CD4-positive, CD25-positive, alpha-beta regulatory T cell (primary cell): ENCODE data around the gene LAMB1. TPM values are rescaled to one million over a fixed set of nuclear protein-coding genes. Genes with fewer than 3 reads are reported as not detected.

Experiments used
- ATAC-seq, 2 donors: fragments of 150-1000 bp; cut with Tn5 transposase; one replicate each; pipeline ENCODE4 v1.10.0; 2021; ENCODE audit warnings: low read depth in 2 of 2, moderate number of reproducible peaks in 2 of 2, moderate library complexity in 1 of 2
- DNase-seq, 3 donors: peaks; one replicate each; pipeline versions ENCODE4 v3.0.0 to v3.0.0-alpha.2; 2012 to 2022; ENCODE audit warnings: mixed read lengths in 1 of 3
- H3K27ac ChIP-seq: one replicate; pipeline ENCODE4 v1.7.0; 2013; ENCODE audit warnings: mild to moderate bottlenecking, low read length; ENCODE audit not compliant: insufficient read depth, poor library complexity, severe bottlenecking
- H3K27me3 ChIP-seq: one replicate; pipeline ENCODE4 v1.7.0; 2013; ENCODE audit warnings: low read length; ENCODE audit not compliant: control insufficient read depth, insufficient read depth
- H3K36me3 ChIP-seq: one replicate; pipeline ENCODE4 v1.7.0; 2013; ENCODE audit warnings: mild to moderate bottlenecking, low read length, moderate library complexity; ENCODE audit not compliant: control insufficient read depth, insufficient read depth
- H3K4me1 ChIP-seq: 2 replicates; pipeline ENCODE4 v1.7.0; 2013; ENCODE audit warnings: mild to moderate bottlenecking, low read length; ENCODE audit not compliant: insufficient read depth, control insufficient read depth, poor library complexity, severe bottlenecking
- H3K4me3 ChIP-seq: one replicate; pipeline ENCODE4 v1.7.0; 2013; ENCODE audit warnings: low read depth, mild to moderate bottlenecking, low read length, moderate library complexity
- H3K9me3 ChIP-seq, 2 experiments: 1 replicate in 1 of 2; 2 replicates in 1 of 2; pipeline ENCODE4 v1.7.0; 2013; ENCODE audit warnings: low read length in 2 of 2, mild to moderate bottlenecking in 1 of 2, moderate library complexity in 1 of 2; ENCODE audit not compliant: control insufficient read depth in 2 of 2
- H3K27ac Mint-ChIP-seq, 3 donors: one replicate each; pipeline ENCODE4 v1.8.0; 2020 to 2022; ENCODE audit warnings: mild to moderate bottlenecking in 3 of 3, mixed read lengths in 3 of 3, moderate library complexity in 2 of 3
- H3K27me3 Mint-ChIP-seq: one replicate; pipeline ENCODE4 v1.8.0; 2022; ENCODE audit warnings: mild to moderate bottlenecking, mixed read lengths
- H3K36me3 Mint-ChIP-seq: one replicate; pipeline ENCODE4 v1.8.0; 2020; ENCODE audit warnings: mixed read lengths
- H3K4me1 Mint-ChIP-seq, 4 donors: one replicate each; pipeline ENCODE4 v1.8.0; 2020 to 2022; ENCODE audit warnings: mixed read lengths in 4 of 4, mild to moderate bottlenecking in 1 of 4
- H3K4me3 Mint-ChIP-seq, 4 donors: one replicate each; pipeline ENCODE4 v1.8.0; 2020 to 2022; ENCODE audit warnings: mild to moderate bottlenecking in 4 of 4, mixed read lengths in 4 of 4, moderate library complexity in 3 of 4
- H3K9me3 Mint-ChIP-seq, 7 donors: one replicate each; pipeline ENCODE4 v1.8.0; 2020 to 2022; ENCODE audit warnings: mixed read lengths in 7 of 7, mild to moderate bottlenecking in 3 of 7, moderate library complexity in 2 of 7
- polyA plus RNA-seq, 4 donors: library from polyadenylated mRNA; unstranded; fragments of 300-500 nt; fragmentation: Illumina TruSeq; gene quantifications; one replicate each; pipeline ENCODE4 v1.2.3, GENCODE V29; 2021
- total RNA-seq: library from RNA; stranded (reverse); gene quantifications from one replicate; pipeline ENCODE4 v1.2.3, GENCODE V29; 2022

LAMB1 gene
- total and polyA plus RNA-seq, 5 donors from 2014 or later = 0.24 to 0.82 (median 0.62) TPM; not detected in 1

- Histone ChIP-seq H3K27ac (no peak overlapping the region), H3K27me3 (peaks cover 7% of the 10 kb centered on the region), H3K36me3 (no peaks in the 10 kb centered on the region), H3K9me3 (no peaks in the 10 kb centered on the region), H3K4me3 (no peak overlapping the region), H3K4me1 (peaks cover 5% of the 10 kb centered on the region)
- DNase-seq (no peak), ATAC-seq (no peak)
- peaks cover 25% of the 10 kb centered on the region for H3K27me3 Mint-ChIP-seq
- no peak overlapping the region for H3K4me3 Mint-ChIP-seq
- H3K27ac Mint-ChIP-seq = no peak overlapping the region
- H3K9me3 Mint-ChIP-seq = peaks cover 0 to 1% (median 0%) of the 10 kb centered on the region in 7 donors
- H3K36me3 Mint-ChIP-seq = no peaks in the 10 kb centered on the region
- H3K4me1 Mint-ChIP-seq = peaks cover 5 to 6% (median 6%) of the 10 kb centered on the region in 4 donors
These were observed 118.7 kb downstream of the LAMB1 start for GRCh38 chr7:107884066-107884818.

- Histone ChIP-seq H3K9me3 (no peaks in the 10 kb centered on the region), H3K4me3 (no peak overlapping the region), H3K27me3 (peaks cover 7% of the 10 kb centered on the region), H3K4me1 (peaks cover 6% of the 10 kb centered on the region), H3K27ac (no peak overlapping the region), H3K36me3 (no peaks in the 10 kb centered on the region)
- H3K9me3 Mint-ChIP-seq = no peaks in the 10 kb centered on the region
- H3K4me1 Mint-ChIP-seq = peaks cover 6 to 8% (median 7%) of the 10 kb centered on the region in 4 donors
- no peak for ATAC-seq
- DNase-seq = no peak
- H3K4me3 Mint-ChIP-seq = no peak overlapping the region
- H3K27me3 Mint-ChIP-seq = peaks cover 31% of the 10 kb centered on the region
- H3K36me3 Mint-ChIP-seq = no peaks in the 10 kb centered on the region
- H3K27ac Mint-ChIP-seq = no peak overlapping the region
These were observed 120.2 kb downstream of the LAMB1 start for GRCh38 chr7:107882766-107883165.

- peaks cover 33% of the 10 kb centered on the region for H3K27me3 Mint-ChIP-seq
- H3K27ac Mint-ChIP-seq = no peak overlapping the region
These were observed 123.4 kb downstream of the LAMB1 start for GRCh38 chr7:107879400-107880035.

GRCh38 chr7:107878636-107879035 is 124.3 kb downstream of the LAMB1 start:
- no peak for ATAC-seq
- Mint-ChIP-seq H3K9me3 (no peaks in the 10 kb centered on the region), H3K4me1 (peaks cover 11 to 21% (median 18%) of the 10 kb centered on the region in 4 donors), H3K36me3 (no peaks in the 10 kb centered on the region), H3K27ac (no peak overlapping the region), H3K4me3 (no peak overlapping the region), H3K27me3 (peaks cover 33% of the 10 kb centered on the region)
- Histone ChIP-seq H3K27ac (no peak overlapping the region), H3K9me3 (no peaks in the 10 kb centered on the region), H3K4me1 (peaks cover 6% of the 10 kb centered on the region), H3K27me3 (peaks cover 7% of the 10 kb centered on the region), H3K36me3 (no peaks in the 10 kb centered on the region), H3K4me3 (no peak overlapping the region)
- no peak for DNase-seq

More at GRCh38 chr7:107879400-107880035, 123.4 kb downstream of the LAMB1 start:
- ATAC-seq = peak; percentile 83
- Histone ChIP-seq H3K27ac (no peak overlapping the region), H3K36me3 (no peaks in the 10 kb centered on the region), H3K4me3 (no peak overlapping the region), H3K9me3 (no peaks in the 10 kb centered on the region), H3K27me3 (peaks cover 7% of the 10 kb centered on the region), H3K4me1 (peaks cover 6% of the 10 kb centered on the region)
- DNase-seq = peak; percentile 20 to 71 (median 58)
- Mint-ChIP-seq H3K36me3 (no peaks in the 10 kb centered on the region), H3K9me3 (no peaks in the 10 kb centered on the region), H3K4me3 (peak overlapping the region in 1 of 4 donors; percentile 4), H3K4me1 (peaks cover 10 to 18% (median 14%) of the 10 kb centered on the region in 4 donors)

- Histone ChIP-seq H3K4me1 (peaks cover 6% of the 10 kb centered on the region), H3K4me3 (no peak overlapping the region), H3K27me3 (peaks cover 7% of the 10 kb centered on the region), H3K27ac (no peak overlapping the region), H3K36me3 (no peaks in the 10 kb centered on the region), H3K9me3 (no peaks in the 10 kb centered on the region)
- no peak overlapping the region for H3K27ac Mint-ChIP-seq
- no peak for DNase-seq
- H3K9me3 Mint-ChIP-seq = peaks cover 0 to 1% (median 0%) of the 10 kb centered on the region in 7 donors
- ATAC-seq = no peak
- H3K27me3 Mint-ChIP-seq = peaks cover 33% of the 10 kb centered on the region
- no peaks in the 10 kb centered on the region for H3K36me3 Mint-ChIP-seq
- peaks cover 11 to 21% (median 20%) of the 10 kb centered on the region in 4 donors for H3K4me1 Mint-ChIP-seq
- no peak overlapping the region for H3K4me3 Mint-ChIP-seq
These were observed 125.1 kb downstream of the LAMB1 start for GRCh38 chr7:107877731-107878382.

GRCh38 chr7:107876916-107877315 is 126.0 kb downstream of the LAMB1 start:
- no peaks in the 10 kb centered on the region for H3K36me3 Mint-ChIP-seq
- H3K36me3 ChIP-seq = no peaks in the 10 kb centered on the region
- no peak for DNase-seq
- peaks cover 0 to 1% (median 0%) of the 10 kb centered on the region in 7 donors for H3K9me3 Mint-ChIP-seq
- peaks cover 11 to 28% (median 21%) of the 10 kb centered on the region in 4 donors for H3K4me1 Mint-ChIP-seq
- peaks cover 2% of the 10 kb centered on the region for H3K27me3 ChIP-seq
- no peak for ATAC-seq
- no peaks in the 10 kb centered on the region for H3K9me3 ChIP-seq
- peak overlapping the region in 1 of 3 donors; percentile 73 for H3K27ac Mint-ChIP-seq
- no peak overlapping the region for H3K27ac ChIP-seq
- no peak overlapping the region for H3K4me3 ChIP-seq
- H3K4me1 ChIP-seq = peaks cover 6% of the 10 kb centered on the region
- peak overlapping the region in 1 of 4 donors; percentile 44 for H3K4me3 Mint-ChIP-seq
- H3K27me3 Mint-ChIP-seq = peaks cover 28% of the 10 kb centered on the region

- Mint-ChIP-seq H3K27me3 (peaks cover 37% of the 10 kb centered on the region), H3K36me3 (no peaks in the 10 kb centered on the region), H3K9me3 (peaks cover 0 to 2% (median 0%) of the 10 kb centered on the region in 7 donors), H3K4me3 (peak overlapping the region in 1 of 4 donors; percentile 1), H3K4me1 (peaks cover 23 to 49% (median 35%) of the 10 kb centered on the region in 4 donors), H3K27ac (peak overlapping the region in 2 of 3 donors; percentile 32 to 43)
- H3K9me3 ChIP-seq = no peaks in the 10 kb centered on the region
- ATAC-seq (peak; percentile 63 to 66), DNase-seq (peak; percentile 16 to 71 (median 58))
- H3K27ac ChIP-seq = no peak overlapping the region
- no peaks in the 10 kb centered on the region for H3K27me3 ChIP-seq
- H3K4me3 ChIP-seq = no peak overlapping the region
- H3K4me1 ChIP-seq = peaks cover 18% of the 10 kb centered on the region
- H3K36me3 ChIP-seq = no peaks in the 10 kb centered on the region
These were observed 128.1 kb downstream of the LAMB1 start for GRCh38 chr7:107874605-107875446.
